ENCODE data around the gene DNAJB13. TPM values are rescaled to one million over a fixed set of nuclear protein-coding genes. Genes with fewer than 3 reads are reported as not detected.
A peak's percentile ranks its signal among the peaks of the same experiment; 100 is the strongest.

DNAJB13 gene
- total RNA-seq, 1 donor from 2014 or later: not detected

DNA sequence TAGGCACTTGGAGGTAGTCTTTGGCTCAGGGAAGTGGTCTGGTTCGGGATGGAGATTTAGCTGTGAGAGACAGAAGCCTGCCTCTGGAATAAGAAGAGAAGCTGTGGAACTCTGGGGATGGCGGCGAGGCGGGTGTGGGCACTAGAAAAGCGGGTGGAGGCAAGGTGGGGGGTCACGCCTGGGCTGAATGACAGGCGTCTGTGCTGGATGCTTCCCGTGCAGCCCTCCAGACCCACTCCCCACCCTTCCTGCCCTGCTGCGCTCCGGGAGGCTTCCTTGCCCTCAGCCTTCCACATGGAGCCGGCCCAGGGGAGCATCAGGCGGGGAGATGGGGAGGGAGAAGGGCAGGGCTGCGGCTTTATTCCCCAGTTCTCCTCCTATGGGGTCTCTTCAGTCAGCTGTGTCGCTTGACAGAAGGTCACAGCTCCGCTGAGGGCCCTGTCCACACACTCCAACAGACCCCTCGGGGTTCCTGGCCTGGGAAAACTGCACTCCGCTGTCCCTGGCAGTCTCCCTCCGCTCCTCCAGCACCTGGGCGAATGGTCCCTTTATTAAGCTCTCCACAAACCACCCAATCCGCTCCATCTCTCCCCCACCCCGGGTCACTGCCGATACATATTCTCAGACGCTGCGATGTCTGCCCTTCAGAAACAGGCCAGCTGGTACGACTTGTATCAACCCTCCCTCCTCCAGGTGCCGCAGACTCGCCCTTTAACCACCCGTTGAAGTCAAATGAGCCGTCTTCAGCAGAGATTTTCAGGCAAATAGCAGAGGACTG, 6.2 kb downstream of the DNAJB13 start:
- Histone ChIP-seq H3K36me3 (no peaks in the 10 kb centered on the region), H3K27ac (no peak overlapping the region), H3K9me3 (no peaks in the 10 kb centered on the region), H3K27me3 (peaks cover 4% of the 10 kb centered on the region), H3K4me1 (no peaks in the 10 kb centered on the region), H3K4me3 (no peak overlapping the region)
- ATAC-seq (no peak), DNase-seq (no peak)
- TF ChIP-seq, protein P1, sequence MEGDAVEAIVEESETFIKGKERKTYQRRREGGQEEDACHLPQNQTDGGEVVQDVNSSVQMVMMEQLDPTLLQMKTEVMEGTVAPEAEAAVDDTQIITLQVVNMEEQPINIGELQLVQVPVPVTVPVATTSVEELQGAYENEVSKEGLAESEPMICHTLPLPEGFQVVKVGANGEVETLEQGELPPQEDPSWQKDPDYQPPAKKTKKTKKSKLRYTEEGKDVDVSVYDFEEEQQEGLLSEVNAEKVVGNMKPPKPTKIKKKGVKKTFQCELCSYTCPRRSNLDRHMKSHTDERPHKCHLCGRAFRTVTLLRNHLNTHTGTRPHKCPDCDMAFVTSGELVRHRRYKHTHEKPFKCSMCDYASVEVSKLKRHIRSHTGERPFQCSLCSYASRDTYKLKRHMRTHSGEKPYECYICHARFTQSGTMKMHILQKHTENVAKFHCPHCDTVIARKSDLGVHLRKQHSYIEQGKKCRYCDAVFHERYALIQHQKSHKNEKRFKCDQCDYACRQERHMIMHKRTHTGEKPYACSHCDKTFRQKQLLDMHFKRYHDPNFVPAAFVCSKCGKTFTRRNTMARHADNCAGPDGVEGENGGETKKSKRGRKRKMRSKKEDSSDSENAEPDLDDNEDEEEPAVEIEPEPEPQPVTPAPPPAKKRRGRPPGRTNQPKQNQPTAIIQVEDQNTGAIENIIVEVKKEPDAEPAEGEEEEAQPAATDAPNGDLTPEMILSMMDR (IDR thresholded peaks at IDR 0.05): no peak
- intact Hi-C loops (cut with DNase I): no loop called here

DNA sequence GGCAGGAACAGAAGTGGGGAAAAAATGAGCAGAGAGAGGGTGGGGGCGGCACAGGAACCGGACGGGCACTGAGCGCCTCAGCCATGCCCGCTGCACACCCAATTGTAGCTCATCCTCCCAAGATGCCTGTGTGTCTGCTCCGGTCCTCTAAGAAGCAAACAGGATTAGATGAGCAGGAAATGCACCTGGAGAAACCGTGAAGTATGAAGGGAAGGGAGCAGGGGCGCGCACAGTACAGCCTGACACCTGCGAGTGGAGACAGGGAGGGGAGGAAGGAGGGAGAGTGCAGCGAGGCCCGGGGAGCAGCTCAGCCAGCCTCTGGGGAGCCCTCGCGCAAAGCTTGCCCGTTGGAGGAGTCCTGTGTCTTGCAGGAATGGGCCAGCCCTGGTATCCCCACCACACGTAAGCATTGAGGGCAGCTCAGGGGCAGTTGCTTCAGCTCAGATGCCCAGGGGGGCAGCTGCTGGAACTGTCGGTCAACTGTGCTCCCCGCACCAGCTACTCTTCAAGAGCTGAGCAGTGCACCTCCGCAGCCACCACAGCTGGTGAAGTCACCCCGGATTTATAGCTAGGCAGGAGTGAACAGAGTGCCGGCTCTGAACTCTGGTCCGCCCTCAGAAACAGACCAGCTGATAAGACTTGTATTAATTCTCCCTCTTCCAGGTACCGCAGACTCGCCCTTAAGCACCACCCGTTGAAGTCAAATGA, 7.0 kb downstream of the DNAJB13 start:
- Histone ChIP-seq H3K9me3 (no peaks in the 10 kb centered on the region), H3K4me1 (no peaks in the 10 kb centered on the region), H3K27ac (no peak overlapping the region), H3K4me3 (no peak overlapping the region), H3K27me3 (peaks cover 4% of the 10 kb centered on the region), H3K36me3 (no peaks in the 10 kb centered on the region)
- no peak for DNase-seq
- intact Hi-C loops (cut with DNase I): no loop called here
- ATAC-seq: peak; percentile 28
- TF ChIP-seq, protein P1 (IDR thresholded peaks at IDR 0.05): no peak

DNA sequence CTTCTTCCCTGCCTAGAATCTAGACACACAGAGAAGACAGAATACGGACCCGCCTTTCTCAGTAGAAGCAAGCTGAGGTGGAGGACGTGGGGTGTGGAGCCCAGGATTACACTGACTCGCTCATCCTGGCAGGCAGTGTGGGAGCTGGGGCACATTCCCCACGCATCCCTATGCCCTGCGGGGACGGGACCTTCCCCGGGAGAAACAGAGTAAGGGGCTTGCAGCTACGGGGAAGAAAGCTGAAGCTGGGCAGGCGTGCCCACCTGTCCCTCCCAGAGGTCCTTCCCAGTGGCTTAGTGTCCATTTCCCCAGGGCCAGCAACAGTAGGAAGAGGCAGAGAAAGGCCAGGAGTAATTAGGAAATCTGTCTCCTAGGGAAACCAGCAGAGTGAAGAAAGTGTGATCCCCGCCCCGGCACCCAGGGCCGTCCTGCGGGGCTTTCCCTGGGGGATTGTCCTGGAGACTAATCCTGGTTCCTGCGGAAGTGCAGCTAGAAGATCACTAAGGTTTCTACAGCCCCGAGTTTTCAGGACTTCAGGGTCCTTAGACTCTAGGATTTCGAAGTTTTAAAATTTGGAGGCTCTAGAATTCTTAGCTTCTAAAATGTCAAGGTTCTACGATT, 7.8 kb downstream of the DNAJB13 start:
- TF ChIP-seq, protein P1 (IDR thresholded peaks at IDR 0.05): no peak
- ATAC-seq: no peak

DNA sequence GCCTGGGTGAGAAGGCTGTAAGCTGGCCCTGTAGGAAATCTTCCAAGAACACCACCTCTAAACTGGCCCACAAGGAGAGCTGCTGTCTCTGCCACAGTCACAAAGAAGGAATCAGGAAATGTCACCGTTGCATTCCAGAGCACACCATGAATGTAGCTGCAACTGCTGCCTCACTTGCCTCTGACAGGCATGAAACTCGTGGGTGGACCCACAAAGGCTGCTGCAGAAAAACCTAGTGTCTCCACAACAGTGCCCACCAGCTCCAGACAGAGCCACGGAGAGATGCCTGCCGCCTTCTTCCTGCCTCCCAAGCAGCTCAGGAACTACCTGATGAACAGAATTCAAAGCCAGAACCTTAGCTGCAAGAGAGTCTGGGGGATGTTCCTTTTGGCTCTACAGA, 10.5 kb downstream of the DNAJB13 start:
- ATAC-seq: no peak
- no peaks in the 10 kb centered on the region for H3K36me3 ChIP-seq
- no peak overlapping the region for H3K4me3 ChIP-seq
- DNase-seq: no peak
- no peaks in the 10 kb centered on the region for H3K9me3 ChIP-seq
- intact Hi-C loops (cut with DNase I): no loop called here
- H3K27me3 ChIP-seq: no peaks in the 10 kb centered on the region
- TF ChIP-seq, protein P1 (IDR thresholded peaks at IDR 0.05): no peak
- no peak overlapping the region for H3K27ac ChIP-seq
- no peaks in the 10 kb centered on the region for H3K4me1 ChIP-seq

More for the DNA sequence above, 7.8 kb downstream of the DNAJB13 start:
- Histone ChIP-seq H3K36me3 (no peaks in the 10 kb centered on the region), H3K4me3 (no peak overlapping the region), H3K4me1 (no peaks in the 10 kb centered on the region), H3K27me3 (peaks cover 4% of the 10 kb centered on the region), H3K27ac (no peak overlapping the region), H3K9me3 (no peaks in the 10 kb centered on the region)
- intact Hi-C loops (cut with DNase I): no loop called here
- no peak for DNase-seq

DNA sequence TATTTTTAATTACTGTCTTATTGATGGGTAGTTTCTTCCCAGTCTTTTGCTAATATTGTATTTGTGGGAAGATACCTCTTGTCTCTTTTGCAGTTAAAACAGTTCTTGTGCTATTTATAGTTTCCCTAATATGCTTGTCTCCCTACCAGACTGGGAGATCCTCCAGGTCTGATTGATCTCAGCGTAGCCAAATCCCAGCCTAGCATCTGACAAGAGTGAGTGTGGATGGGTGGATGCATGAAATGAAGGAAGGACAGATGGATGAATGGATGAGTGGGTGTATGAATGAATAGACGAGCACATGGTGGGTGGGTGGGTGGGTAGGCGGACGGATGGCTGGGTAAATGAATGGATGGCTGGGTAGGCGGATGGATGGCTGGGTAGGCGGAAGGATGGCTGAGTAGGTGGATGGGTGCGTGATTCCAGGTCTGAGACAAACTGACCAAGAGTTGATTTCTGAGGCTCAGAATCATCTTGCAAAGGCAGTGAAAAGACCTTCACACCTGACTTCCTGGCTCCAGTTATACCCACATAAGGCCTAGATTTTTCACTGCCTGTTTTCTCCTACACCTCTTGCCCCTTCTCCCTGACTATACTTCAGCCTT, 11.4 kb downstream of the DNAJB13 start:
- DNase-seq (peak; percentile 0), ATAC-seq (no peak)
- Histone ChIP-seq H3K4me3 (no peak overlapping the region), H3K9me3 (no peaks in the 10 kb centered on the region), H3K4me1 (no peaks in the 10 kb centered on the region), H3K27me3 (no peaks in the 10 kb centered on the region), H3K36me3 (no peaks in the 10 kb centered on the region), H3K27ac (no peak overlapping the region)
- TF ChIP-seq, protein P1 (IDR thresholded peaks at IDR 0.05): no peak
- intact Hi-C loops (cut with DNase I): no loop called here

Data from upper lobe of right lung (tissue), 1 donor.